Measurements from ENCODE around the gene LRCH1.

DNA sequence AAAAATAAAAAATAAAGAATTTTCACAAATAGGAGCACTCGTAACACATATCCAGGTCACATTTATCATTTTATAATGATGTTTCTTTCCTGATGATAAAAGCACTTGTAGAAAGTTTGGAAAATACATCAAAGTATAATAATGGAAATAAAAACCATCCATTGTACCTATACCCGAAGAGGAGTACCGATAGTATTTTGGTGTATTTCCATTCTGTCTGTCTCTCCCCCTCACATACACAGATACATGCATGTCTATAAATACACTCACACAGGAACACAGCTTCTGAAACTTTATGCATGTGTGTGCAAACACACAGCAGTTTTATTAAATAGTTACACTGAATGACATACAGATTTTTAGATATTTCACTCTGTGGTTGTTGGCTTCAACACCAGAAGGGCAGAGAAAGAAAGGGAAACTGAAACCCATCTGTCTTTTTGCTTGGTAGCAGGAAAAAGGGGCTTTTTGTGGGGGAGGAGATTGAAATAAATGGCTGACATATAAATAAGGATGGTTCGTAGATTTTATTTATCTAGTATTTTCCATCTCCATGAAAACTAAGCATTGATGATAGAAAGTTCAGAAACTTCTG is 114.8 kb downstream of the LRCH1 start:
- TF ChIP-seq, protein P1, sequence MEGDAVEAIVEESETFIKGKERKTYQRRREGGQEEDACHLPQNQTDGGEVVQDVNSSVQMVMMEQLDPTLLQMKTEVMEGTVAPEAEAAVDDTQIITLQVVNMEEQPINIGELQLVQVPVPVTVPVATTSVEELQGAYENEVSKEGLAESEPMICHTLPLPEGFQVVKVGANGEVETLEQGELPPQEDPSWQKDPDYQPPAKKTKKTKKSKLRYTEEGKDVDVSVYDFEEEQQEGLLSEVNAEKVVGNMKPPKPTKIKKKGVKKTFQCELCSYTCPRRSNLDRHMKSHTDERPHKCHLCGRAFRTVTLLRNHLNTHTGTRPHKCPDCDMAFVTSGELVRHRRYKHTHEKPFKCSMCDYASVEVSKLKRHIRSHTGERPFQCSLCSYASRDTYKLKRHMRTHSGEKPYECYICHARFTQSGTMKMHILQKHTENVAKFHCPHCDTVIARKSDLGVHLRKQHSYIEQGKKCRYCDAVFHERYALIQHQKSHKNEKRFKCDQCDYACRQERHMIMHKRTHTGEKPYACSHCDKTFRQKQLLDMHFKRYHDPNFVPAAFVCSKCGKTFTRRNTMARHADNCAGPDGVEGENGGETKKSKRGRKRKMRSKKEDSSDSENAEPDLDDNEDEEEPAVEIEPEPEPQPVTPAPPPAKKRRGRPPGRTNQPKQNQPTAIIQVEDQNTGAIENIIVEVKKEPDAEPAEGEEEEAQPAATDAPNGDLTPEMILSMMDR (IDR thresholded peaks at IDR 0.05): no peak
- no peak for TF ChIP-seq POLR2A (IDR thresholded peaks at IDR 0.05)
